ENCODE results near the gene VTI1A. TPM values are rescaled to one million over a fixed set of nuclear protein-coding genes. Genes with fewer than 3 reads are reported as not detected.

The VTI1A gene
- polyA plus RNA-seq, 2 of the 4 experiments (the other 2 are of a cell fraction) = 17.0 to 25.3 TPM

- peak overlapping the region; percentile 54 for H3K4me2 ChIP-seq
- TF ChIP-seq, protein P1, sequence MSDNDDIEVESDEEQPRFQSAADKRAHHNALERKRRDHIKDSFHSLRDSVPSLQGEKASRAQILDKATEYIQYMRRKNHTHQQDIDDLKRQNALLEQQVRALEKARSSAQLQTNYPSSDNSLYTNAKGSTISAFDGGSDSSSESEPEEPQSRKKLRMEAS (IDR thresholded peaks at IDR 0.05) = no peak
- TF ChIP-seq MAFK (IDR thresholded peaks at IDR 0.05; ENCODE audit: partially characterized antibody) = peak; percentile 37
- DNase-seq (ENCODE audit: low read depth in 1 of 2, low spot score in 1 of 2) (peak in 1 of 2 experiments; percentile 23), FAIRE-seq (no peak), ATAC-seq (0 out of 6 replicates have a peak, but pooled peaks of 1 of the 2 experiments have one; percentile 23)
- no peaks in the 10 kb centered on the region for H3K9me3 ChIP-seq
- ChIA-PET POLR2A (no interaction called here), CTCF (no interaction called here)
- H3K4me3 ChIP-seq = no peak overlapping the region
- WGBS (ENCODE audit: missing lambda C conversion rate) = 35% methylated on average over 4 of the region's 4 CpGs
- no peak overlapping the region for H3K27ac ChIP-seq
- H3K4me1 ChIP-seq = peaks cover 21% of the 10 kb centered on the region
These were observed 154.4 kb downstream of the VTI1A start for GRCh38 chr10:112601214-112602090.

DNA sequence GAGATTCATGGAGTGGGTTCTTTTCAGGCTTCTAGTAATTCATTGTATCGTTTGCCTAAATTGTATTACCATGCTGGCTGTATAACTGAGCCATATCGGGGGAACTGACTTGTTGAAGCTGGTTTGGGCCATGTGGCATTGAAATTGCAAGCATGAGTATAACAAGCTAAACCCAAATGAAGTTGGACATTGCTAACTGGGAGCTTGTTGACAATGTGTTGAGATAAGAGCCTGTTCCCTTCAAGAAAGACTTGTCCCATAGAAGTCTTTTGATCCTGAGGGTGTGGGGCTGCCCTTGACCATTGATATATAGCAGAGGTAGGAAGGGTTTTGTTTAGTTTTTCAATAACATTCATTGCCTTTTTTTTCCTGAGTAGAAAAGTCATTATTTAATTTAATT is 156.0 kb downstream of the VTI1A start:
- CTCF ChIA-PET = interaction anchor here (0.8 to 1.4 kb wide), 3 partner anchors 11 to 43 kb away, joined by 3 read pairs; no protein-coding TSS in a partner anchor

DNA sequence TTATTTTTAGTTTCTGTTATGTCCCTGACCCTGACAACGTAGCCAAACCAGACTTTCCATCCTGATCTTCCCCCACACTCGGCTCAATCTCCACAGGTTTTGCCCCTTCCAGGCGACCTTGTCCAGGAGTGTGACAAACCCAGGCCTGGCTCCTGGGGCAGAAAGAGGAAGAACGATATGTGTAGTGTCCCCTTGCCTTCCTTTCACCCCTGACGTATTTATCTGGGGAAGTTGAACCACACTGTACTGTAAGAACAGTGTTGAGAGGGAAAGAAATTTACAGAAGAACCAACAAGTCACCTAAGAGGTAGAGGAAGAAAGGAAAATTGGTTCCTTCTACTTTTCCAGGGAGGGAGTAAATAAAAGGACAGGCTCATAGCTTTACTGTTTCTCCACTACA is 158.0 kb downstream of the VTI1A start:
- POLR2A ChIA-PET = no interaction called here
- ATAC-seq (no peak), FAIRE-seq (no peak), DNase-seq (ENCODE audit: low read depth in 1 of 2, low spot score in 1 of 2) (no peak)
- WGBS (ENCODE audit: missing lambda C conversion rate) = 88% methylated on average over 5 of the region's 5 CpGs
- Histone ChIP-seq H3K27ac (no peak overlapping the region), H3K9me3 (no peaks in the 10 kb centered on the region), H3K4me3 (no peak overlapping the region), H3K4me1 (peaks cover 21% of the 10 kb centered on the region), H3K4me2 (no peak overlapping the region)
- CTCF ChIA-PET = interaction anchor here (1.1 to 1.2 kb wide), 2 partner anchors 25 to 31 kb away, joined by 3 to 4 read pairs; no protein-coding TSS in a partner anchor
- TF ChIP-seq PHF8 (IDR thresholded peaks at IDR 0.05; ENCODE audit: borderline replicate concordance, low read depth) (no peak), EHMT2 (IDR thresholded peaks at IDR 0.05; ENCODE audit: low read depth) (no peak), NR3C1 (IDR thresholded peaks at IDR 0.05) (no peak), FOXS1 (CRISPR knock-in tag; IDR thresholded peaks at IDR 0.05) (no peak), HDAC2 (IDR thresholded peaks at IDR 0.05) (no peak), CHD2 (IDR thresholded peaks at IDR 0.05; ENCODE audit: low read length, partially characterized antibody) (no peak), HOXB5 (CRISPR knock-in tag; IDR thresholded peaks at IDR 0.05) (no peak), BHLHE40 (IDR thresholded peaks at IDR 0.05; ENCODE audit: low read depth, low read length) (no peak), RARB (CRISPR knock-in tag; IDR thresholded peaks at IDR 0.05) (no peak)
- TF ChIP-seq, protein P2, sequence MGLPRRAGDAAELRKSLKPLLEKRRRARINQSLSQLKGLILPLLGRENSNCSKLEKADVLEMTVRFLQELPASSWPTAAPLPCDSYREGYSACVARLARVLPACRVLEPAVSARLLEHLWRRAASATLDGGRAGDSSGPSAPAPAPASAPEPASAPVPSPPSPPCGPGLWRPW (IDR thresholded peaks at IDR 0.05) = no peak
- TF ChIP-seq, protein P3, sequence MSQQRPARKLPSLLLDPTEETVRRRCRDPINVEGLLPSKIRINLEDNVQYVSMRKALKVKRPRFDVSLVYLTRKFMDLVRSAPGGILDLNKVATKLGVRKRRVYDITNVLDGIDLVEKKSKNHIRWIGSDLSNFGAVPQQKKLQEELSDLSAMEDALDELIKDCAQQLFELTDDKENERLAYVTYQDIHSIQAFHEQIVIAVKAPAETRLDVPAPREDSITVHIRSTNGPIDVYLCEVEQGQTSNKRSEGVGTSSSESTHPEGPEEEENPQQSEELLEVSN (IDR thresholded peaks at IDR 0.05; ENCODE audit: borderline replicate concordance, low read depth) = no peak

More for the DNA sequence above, 156.0 kb downstream of the VTI1A start:
- POLR2A ChIA-PET = no interaction called here
- H3K4me3 ChIP-seq = no peak overlapping the region
- no peak for TF ChIP-seq PBX3 (IDR thresholded peaks at IDR 0.05)
- TF ChIP-seq KDM5A (IDR thresholded peaks at IDR 0.05) = no peak
- TF ChIP-seq, protein P4, sequence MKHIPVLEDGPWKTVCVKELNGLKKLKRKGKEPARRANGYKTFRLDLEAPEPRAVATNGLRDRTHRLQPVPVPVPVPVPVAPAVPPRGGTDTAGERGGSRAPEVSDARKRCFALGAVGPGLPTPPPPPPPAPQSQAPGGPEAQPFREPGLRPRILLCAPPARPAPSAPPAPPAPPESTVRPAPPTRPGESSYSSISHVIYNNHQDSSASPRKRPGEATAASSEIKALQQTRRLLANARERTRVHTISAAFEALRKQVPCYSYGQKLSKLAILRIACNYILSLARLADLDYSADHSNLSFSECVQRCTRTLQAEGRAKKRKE (CRISPR knock-in tag; IDR thresholded peaks at IDR 0.05; ENCODE audit: low read depth) = no peak
- no peak for TF ChIP-seq MAZ (IDR thresholded peaks at IDR 0.05; ENCODE audit: borderline replicate concordance, low read depth, low read length)
- TF ChIP-seq JUN (IDR thresholded peaks at IDR 0.05) = no peak
- TF ChIP-seq RNF2 (IDR thresholded peaks at IDR 0.05; ENCODE audit: borderline replicate concordance, low read depth) = no peak
- no peaks in the 10 kb centered on the region for H3K9me3 ChIP-seq
- ATAC-seq (no peak), DNase-seq (ENCODE audit: low read depth in 1 of 2, low spot score in 1 of 2) (no peak), FAIRE-seq (no peak)
- peaks cover 21% of the 10 kb centered on the region for H3K4me1 ChIP-seq
- no peak overlapping the region for H3K4me2 ChIP-seq
- WGBS (ENCODE audit: missing lambda C conversion rate) = 87% methylated on average over 2 of the region's 2 CpGs
- H3K27ac ChIP-seq = no peak overlapping the region

Data from A549 (cell line).